Hematopoietic multipotent progenitor cell treated with erythropoietin and hydrocortisone succinate and interleukin-3 and kit ligand, for 15 days (in vitro differentiated cells): Measurements from ENCODE around the gene LTN1.
"Not testable (repeated sequence)": the region's sequence is repeated elsewhere in the genome, so short reads cannot be mapped to it uniquely, and the experiment has no call there.

Source experiments
- DNase-seq: peaks from one replicate; pipeline ENCODE4 v3.0.0-alpha.2; 2015; ENCODE audit warnings: low spot score

LTN1 gene, protein sequence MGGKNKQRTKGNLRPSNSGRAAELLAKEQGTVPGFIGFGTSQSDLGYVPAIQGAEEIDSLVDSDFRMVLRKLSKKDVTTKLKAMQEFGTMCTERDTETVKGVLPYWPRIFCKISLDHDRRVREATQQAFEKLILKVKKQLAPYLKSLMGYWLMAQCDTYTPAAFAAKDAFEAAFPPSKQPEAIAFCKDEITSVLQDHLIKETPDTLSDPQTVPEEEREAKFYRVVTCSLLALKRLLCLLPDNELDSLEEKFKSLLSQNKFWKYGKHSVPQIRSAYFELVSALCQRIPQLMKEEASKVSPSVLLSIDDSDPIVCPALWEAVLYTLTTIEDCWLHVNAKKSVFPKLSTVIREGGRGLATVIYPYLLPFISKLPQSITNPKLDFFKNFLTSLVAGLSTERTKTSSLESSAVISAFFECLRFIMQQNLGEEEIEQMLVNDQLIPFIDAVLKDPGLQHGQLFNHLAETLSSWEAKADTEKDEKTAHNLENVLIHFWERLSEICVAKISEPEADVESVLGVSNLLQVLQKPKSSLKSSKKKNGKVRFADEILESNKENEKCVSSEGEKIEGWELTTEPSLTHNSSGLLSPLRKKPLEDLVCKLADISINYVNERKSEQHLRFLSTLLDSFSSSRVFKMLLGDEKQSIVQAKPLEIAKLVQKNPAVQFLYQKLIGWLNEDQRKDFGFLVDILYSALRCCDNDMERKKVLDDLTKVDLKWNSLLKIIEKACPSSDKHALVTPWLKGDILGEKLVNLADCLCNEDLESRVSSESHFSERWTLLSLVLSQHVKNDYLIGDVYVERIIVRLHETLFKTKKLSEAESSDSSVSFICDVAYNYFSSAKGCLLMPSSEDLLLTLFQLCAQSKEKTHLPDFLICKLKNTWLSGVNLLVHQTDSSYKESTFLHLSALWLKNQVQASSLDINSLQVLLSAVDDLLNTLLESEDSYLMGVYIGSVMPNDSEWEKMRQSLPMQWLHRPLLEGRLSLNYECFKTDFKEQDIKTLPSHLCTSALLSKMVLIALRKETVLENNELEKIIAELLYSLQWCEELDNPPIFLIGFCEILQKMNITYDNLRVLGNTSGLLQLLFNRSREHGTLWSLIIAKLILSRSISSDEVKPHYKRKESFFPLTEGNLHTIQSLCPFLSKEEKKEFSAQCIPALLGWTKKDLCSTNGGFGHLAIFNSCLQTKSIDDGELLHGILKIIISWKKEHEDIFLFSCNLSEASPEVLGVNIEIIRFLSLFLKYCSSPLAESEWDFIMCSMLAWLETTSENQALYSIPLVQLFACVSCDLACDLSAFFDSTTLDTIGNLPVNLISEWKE (N-terminal part only)

DNA sequence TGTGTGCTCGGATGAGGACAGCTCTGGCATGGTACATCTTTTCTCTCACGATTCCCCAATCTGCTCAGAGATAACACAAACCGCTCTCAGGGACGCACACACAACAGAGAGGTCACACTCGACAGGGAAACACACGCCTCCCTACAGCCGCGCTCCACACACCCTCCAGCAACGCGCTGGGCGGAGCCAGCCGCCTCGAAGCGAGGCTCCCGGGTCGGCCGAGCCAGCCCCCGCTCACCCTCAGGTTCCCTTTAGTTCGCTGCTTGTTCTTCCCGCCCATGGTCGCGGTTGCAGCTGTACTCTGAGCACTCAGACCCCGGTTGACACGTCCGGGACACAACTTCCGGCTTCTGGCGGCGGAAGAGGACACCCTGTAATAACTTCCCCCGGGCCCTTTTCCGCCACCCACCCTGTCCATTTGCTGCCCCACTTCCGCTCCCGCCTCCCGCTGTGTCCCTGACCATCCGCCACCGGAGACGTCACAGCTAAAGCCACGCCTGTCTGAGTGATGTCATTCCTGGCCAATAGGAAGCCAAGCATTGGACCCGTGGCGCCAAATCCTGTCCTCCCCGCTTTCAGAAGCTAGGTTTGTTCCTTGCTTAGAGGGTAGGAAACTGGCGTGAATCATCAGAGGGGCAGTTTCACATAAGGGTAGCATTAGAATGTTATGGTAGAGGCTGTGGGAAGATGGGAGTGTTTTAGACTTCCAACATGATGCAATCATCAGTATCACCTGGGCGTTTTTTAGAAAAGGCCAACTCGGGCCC is at the start of gene LTN1:
Gene LTN1, minus strand, starts transcription at position 352 of the 767 bp plus-strand sequence. Its CDS starts 72 bp downstream, at position 280.
- DNase-seq: peak; percentile 99

DNA sequence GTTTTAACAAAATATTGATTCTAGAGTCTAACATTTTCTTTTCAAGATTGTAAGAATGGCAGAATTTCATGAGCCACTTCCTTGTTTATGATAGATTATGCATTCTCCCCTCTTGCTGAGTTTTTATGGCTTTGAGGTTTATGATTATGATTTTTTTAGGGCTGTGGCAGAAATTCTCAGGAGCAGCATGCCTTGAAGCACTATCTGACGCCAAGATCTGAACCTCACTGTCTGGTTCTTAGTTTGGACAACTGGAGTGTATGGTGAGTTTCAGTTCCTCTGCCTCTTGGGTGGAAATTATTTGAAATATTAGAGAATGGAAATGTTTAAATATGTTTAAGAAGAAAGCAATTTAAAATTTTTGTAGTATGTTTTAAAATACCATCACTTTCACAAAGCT is 42.0 kb upstream of the LTN1 start:
- no peak for DNase-seq

DNA sequence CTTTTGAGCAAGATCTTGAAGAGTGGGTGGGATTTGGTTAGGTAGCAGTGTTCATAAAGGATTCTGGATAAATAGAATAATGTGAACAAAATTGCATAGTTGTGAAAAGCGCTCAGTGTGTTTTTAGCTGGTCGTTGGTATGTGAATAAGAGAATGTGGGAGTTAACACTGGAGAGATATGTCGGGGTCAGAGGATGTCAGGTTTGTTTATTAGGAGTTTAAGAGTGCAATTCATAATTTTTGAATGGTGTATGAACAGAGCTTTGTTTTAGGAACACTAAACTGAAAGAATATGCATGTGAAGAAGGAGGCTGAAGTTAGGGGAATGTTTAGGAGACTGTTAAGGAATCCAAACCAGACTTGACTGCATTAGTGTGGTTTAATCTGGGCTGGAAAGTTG is 41.2 kb upstream of the LTN1 start:
- DNase-seq: no peak

DNA sequence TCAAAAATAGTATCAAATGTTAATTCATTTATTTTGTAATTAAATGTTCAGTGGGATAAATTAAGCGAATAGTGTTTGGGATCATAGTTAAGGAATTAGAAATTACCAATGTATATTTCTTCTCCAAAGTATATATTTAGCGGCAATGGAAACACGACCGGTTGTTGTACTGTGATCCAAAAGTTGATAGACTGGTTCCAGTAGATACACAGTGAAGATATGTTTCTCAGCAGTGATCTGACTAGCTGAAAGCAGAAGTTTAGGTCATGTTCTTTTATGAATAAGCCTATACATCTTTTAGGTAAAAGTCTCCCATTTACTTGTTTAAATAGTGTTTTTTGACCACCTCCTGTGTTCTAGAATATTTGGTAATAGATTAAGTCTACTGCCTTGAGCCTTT is 40.6 kb upstream of the LTN1 start:
- DNase-seq: no peak

DNA sequence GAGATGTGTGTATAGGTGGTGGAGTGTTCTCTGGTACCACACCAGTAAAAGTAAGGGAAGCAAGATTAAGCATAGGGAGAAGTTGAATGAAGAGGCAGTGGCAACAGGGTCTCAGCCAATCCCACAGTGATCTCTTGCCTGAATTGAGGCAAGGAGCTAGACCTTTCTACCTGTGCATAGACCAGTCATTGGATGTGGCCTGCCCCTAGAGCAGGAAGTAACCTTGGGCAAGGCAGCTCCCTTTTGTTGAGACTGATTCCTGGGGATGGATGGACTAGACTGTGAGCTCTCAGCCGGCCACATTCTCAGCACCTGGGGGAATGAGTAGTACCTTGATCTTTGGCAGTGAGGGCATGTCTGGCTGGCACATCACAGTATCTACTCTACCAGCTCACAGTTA is 38.2 kb upstream of the LTN1 start:
- DNase-seq: no peak

DNA sequence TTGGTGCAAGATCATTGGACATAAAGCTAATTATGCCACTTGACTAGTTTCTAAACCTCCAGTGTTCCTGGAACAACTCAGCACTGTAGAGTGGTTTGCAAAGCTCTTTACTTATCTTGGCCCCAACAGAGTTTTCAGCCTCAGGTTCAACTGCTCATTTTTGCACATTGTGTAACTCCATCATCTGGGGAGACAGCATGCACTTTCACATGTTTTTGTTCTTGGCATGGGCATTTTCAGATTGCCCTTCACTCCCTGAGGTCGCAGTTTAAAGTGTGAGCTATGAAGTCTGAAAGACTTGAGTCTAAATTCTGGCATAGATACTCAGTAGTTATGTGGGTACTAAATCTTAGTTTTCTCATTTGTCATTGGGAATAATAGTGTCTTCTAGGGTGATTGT is 36.8 kb upstream of the LTN1 start:
- DNase-seq: no peak

DNA sequence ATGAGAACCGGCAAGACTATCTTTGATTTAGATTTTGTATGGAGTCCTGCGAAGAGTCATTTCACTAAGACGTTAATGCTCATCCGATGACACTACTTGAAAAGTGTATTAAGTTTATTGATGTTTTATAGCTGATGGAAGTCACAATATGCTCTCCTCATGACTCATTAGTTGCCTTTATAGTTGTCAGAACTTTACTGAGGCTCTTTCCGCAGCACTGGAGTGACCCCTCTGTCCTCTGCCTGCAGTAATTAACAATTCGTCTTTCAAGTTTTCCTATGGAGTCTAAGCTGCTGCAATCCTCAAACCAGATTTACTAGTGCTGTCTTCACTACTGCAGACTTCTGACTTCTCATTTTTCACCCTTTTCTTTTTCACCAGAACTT is 32.6 kb upstream of the LTN1 start:
- DNase-seq: peak; percentile 12

DNA sequence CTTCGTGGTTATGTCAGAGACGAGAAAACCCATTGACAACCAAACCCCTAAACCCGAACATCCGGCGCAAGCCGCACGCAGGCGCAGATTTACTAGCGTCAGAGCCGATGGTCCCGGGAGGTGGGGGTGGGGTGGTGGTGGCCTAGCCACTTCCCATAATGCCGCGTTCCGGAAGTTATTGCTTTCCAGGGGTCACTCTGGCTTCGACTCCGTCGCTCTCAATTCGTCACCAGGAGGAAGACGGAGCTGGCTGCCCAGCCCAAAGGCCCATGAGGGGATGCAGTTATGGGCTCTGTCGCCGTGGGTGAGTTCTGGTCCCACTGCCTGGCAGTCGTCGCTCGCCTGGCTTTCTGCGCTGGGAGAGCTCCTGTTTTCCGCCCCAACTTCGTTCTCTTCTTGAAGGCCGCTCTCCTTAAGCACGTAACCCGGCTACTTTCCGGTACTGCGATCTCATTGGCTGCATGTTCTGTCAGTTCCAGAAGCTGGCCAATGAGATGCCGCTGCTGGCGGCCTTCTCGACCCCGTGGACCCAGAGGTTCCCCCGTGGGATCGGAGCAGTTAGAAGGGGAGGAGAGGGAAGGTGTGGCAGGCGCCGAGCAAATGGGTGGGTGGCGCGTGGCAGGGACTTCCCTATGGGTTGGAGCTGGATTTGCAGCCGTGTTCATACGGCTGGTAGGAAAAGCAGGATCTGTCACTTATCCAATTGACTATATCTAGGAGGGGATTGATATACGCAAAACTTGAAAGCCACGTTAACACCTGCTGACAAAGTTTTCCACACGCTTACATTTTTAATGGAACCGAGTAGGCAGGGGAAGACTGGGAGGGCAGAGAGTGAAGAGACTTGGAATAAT is 32.0 kb upstream of the LTN1 start, which contains the start of gene USP16:
Gene USP16, plus strand, starts transcription at position 195 of the 854 bp plus-strand sequence. CDS start 3,246 bp downstream, outside the sequence.
- peak; percentile 94 for DNase-seq

DNA sequence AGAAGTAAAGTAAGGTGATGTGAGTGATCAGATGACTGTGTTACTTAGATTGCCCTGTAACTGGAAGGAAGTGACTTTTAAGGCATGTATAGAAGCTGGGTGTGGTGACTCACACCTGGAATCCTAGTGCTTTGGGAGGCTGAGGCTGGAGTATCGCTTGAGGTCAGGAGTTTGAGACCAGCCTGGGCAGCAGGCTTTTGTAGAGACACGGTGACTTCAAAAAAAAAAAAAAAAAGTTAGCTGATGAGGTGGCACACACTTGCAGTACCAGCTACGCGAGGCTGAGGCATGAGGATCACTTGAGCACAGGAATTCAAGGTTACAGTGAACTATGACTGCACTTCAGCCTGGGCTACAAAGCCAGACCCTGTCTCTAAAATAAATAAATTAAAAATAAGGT is 29.5 kb upstream of the LTN1 start:
- no peak for DNase-seq

DNA sequence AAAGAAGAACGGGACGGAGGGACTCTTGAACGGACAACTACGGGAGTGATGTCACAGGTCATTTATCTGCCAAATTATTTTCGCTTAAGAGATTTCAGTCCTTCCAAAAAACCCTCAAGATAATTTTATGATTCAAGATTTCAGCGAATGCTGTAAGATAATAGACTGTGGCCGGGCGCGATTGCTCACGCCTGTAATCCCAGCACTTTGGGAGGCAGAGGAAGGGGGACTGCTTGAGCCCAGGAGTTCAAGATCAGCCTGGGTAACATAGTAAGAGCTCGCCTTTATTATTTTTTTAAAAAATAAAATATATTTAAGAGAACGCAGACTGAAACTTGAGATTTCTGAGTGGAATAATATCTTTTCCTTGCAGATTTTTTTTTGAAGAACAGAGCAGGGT is 25.9 kb upstream of the LTN1 start:
- peak; percentile 11 for DNase-seq

DNA sequence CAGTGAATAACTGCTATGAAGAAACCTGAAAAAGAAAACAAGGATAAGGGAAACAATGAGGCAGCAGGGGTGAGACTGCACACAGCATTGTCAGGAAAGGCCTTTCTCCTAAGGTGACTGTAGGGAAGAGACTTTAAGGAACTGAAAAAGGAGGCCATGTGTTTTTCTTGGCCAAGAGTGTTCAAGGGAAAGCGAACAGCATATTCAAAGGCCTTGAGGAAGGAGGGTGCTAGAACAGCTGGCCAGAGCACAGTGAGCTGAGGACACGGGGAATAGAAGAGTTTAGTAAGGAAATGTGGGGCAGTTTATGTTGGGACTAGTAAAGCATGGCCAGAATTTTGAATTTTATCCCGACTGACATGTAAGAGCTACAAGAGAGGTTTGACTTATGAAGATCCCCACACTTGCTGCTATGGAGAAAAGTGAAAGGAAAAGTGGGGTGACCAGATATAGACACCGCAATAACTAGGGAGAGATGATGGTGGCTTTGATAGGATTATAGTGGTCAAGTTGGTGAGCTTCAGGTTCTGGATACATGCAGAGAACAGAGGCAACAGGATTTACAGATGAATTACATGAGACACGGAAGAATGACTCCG is 25.1 kb upstream of the LTN1 start:
- no peak for DNase-seq

DNA sequence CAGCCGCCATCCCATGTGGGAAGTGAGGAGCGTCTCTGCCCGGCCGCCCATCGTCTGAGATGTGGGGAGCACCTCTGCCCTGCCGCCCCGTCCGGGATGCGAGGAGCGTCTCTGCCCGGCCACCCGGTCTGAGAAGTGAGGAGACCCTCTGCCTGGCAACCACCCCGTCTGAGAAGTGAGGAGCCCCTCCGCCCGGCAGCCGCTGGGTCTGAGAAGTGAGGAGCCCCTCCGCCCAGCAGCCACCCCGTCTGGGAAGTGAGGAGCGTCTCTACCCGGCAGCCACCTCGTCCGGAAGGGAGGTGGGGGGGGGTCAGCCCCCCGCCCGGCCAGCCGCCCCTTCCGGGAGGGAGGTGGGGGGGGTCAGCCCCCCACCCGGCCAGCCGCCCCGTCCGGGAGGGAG is 18.6 kb upstream of the LTN1 start:
- not testable (repeated sequence) for DNase-seq

DNA sequence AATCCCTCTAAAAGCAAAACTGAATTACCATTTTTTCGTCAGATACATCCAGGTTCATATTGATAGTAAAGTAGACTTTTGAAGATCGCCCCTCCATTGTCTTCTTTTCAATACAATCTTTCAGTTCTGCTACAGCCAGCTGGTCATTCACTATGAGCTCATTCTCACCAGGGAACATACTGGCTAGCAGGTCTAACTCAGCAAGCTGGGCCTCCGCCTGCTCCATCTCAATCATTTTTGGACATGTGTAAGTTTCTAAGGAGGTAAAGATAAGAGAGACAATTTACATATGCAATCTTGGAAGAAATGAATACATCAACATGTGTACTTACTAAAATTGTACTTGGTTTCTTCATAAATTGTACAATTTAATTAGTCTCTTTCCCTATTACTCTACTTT is 15.7 kb upstream of the LTN1 start:
- DNase-seq: no peak

DNA sequence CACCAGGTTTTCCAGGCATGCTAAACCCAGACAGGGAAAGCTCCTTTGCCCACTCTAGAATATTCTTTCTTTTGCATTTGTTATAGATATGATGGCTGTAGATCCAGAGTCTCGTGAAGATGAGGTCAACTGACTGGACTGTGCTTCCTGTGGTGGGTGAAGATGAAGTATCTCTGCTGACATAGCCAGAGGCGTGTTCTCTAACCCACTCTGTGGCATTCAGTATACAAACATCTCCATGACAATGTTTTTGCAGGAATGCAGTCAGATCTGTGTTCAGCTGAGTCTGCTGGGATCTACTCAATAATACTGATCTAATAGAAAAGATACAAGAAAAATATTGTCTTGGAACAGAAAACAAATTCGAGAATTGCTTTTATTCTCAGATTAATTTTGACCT is 15.1 kb upstream of the LTN1 start:
- no peak for DNase-seq

DNA sequence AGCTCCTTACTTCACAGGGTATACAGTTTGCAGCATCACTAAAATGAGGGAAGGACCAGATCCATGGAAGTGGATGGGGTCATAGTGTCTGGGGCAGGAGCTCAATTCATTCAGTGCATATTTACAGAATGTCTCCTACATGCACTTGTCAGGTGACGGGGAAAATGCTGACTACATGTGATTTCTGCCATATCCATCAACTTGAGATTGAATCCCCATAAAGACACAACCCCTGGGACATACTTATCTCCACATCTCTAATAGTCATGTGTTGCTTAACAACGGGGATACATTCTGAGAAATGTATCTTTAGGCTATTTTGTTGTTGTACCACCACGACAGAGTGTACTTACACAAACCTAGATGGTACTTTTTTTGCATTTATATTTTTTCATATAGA is 14.5 kb upstream of the LTN1 start:
- no peak for DNase-seq

DNA sequence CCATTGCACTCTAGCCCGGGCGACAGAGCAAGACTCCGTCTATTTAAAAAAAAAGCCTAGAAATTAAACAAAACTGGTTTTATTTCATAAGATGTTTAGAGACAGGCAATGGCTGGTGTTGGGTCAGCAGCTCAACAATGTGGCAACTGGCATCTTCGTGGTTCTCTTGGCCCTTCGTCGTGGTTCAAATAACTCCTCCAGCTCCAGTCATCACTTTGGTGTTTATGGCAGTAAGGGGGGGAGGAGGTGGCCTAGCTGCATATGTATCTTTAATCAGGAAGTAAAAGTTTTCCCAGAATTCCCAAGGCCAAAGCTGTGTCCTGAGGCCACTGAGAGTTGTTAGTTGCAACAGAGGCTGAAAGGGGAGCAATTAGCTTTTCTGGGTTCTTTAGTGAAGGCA is 13.0 kb upstream of the LTN1 start:
- no peak for DNase-seq

DNA sequence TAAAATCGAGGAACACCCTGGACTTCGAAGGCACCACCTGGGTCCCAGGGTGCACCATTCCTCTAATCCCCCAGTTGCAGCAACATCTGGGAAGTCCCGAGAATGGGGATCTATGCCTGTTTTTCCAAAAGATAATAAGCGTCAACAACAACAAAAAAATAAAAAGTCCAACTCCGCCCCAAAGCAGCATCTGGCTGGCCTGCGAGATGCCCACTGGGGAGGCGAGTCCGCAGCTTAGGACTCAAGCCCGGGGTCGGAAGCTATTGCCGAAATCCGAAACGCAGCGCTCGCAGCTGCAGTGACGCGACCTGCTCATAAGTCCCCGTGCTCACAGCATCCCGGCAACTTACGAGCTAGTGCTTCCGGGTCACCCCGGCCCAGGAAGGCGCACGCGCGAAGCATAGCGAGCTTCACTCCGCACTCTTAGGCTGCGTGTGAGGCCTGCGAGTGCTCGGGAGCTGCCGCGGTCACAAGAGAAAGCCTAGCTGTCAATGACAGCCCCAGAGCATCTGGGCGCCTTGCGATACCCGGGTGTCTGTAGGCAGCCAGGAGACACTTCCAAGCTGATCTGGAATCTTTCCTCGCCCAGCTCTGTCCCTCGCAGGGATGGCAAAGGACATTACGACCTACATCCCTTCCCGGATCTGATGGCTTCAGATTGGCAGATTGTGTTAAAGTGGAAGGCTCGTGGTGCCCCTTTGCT is 9.9 kb upstream of the LTN1 start:
- DNase-seq: peak; percentile 93

DNA sequence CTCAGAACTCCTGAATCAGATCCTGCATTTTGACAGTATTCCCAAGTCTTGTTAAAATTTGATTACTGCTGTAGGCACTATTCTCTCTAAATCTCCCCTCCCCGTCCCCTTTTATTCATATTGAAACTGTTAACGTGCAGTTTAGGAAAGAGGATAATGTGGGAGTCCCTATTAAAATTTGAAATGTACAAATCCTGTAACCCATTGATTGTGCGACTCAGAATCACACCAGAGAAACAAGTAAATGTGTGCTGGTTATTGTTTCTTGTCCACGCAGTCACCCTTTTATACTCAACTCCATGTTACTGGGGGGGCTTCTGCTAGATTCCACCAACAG is 584 bp upstream of the LTN1 start:
- no peak for DNase-seq

DNA sequence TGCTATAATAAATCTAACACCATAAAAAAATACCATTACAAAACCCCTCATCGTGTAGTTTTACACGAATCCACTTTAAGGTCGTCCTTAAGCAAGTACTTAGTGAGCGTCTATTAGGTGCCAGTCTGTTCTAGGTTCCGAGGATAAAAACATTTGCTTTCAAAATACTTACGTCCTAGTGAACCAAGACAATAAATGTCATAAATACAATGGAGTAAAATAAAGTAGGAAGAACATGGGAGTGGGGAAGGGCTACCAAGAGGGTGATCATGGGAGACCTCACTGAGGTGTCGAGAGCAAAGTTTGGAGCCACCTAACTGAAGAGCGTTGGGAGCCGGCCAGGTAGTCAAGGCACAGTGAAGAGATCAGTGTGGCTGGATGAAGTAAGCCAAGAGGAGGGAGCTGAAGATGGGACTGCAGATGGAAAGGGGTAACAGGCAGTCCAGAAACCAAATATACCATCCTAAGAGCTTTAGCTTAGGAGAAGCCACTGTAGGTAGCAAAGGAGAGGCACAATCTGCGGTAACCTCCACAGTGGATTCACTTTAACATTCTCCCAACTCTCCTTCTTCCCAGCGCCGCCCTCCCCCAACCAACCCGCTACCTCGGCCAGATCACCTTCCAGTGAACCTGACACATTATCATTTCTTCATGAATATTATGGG is 684 bp downstream of the LTN1 start:
- no peak for DNase-seq
